Keratinocyte (primary cell): ENCODE data around the gene AFDN. TPM values are rescaled to one million over a fixed set of nuclear protein-coding genes. Genes with fewer than 3 reads are reported as not detected.

ENCODE experiments used
- DNase-seq: peaks from one replicate; pipeline ENCODE4 v3.0.0-alpha.2; 2011; ENCODE audit warnings: low read depth, missing footprints, low spot score
- FAIRE-seq: peaks from 2 replicates; lab custom pipeline; 2011; peaks lifted over from hg19 to GRCh38; lab: Jason Lieb, UNC
- H2AFZ ChIP-seq: 2 replicates; pipeline ENCODE4 v1.6.0; 2012; ENCODE audit warnings: low read length, control low read depth, inconsistent platforms; ENCODE audit not compliant: control insufficient read depth
- H3K27ac ChIP-seq: 2 replicates; pipeline ENCODE4 v1.5.1; 2011; ENCODE audit warnings: low read length; ENCODE audit not compliant: control insufficient read depth, insufficient read depth
- H3K27me3 ChIP-seq: 3 replicates; pipeline ENCODE4 v1.6.0; 2011; ENCODE audit warnings: low read length; ENCODE audit not compliant: control insufficient read depth, insufficient read depth; ENCODE audit errors: extremely low read depth
- H3K36me3 ChIP-seq, 2 experiments: 2 replicates in 1 of 2; 3 replicates in 1 of 2; pipeline ENCODE4 v1.5.1; 2011; ENCODE audit warnings: low read length in 2 of 2, mild to moderate bottlenecking in 1 of 2; ENCODE audit not compliant: control insufficient read depth in 2 of 2, insufficient read depth in 2 of 2; ENCODE audit errors: extremely low read depth in 1 of 2
- H3K4me1 ChIP-seq: 3 replicates; pipeline ENCODE4 v1.5.1; 2011; ENCODE audit warnings: low read length; ENCODE audit not compliant: control insufficient read depth, insufficient read depth; ENCODE audit errors: extremely low read depth
- H3K4me2 ChIP-seq: 3 replicates; pipeline ENCODE4 v1.6.0; 2011; ENCODE audit warnings: low read depth, low read length; ENCODE audit not compliant: control insufficient read depth, insufficient read depth; ENCODE audit errors: extremely low read depth
- H3K4me3 ChIP-seq, 3 experiments: fragments of 200-600 bp in 1 of 3; sonication (generic) in 1 of 3; 2 replicates in 2 of 3; 3 replicates in 1 of 3; pipeline ENCODE4 v1.5.1; 2011 to 2016; ENCODE audit warnings: low read length in 3 of 3, mild to moderate bottlenecking in 3 of 3, control low read depth in 2 of 3, inconsistent platforms in 1 of 3, low read depth in 1 of 3, mixed read lengths in 1 of 3, mixed run types in 1 of 3, moderate library complexity in 1 of 3; ENCODE audit not compliant: control insufficient read depth in 2 of 3, insufficient read depth in 2 of 3; ENCODE audit errors: extremely low read depth in 1 of 3
- H3K79me2 ChIP-seq: 2 replicates; pipeline ENCODE4 v1.6.0; 2012; ENCODE audit warnings: low read length; ENCODE audit not compliant: control insufficient read depth, insufficient read depth
- H3K9ac ChIP-seq: 3 replicates; pipeline ENCODE4 v1.6.0; 2011; ENCODE audit warnings: low read length; ENCODE audit not compliant: control insufficient read depth, insufficient read depth; ENCODE audit errors: extremely low read depth
- H3K9me1 ChIP-seq: 3 replicates; pipeline ENCODE4 v1.6.0; 2011; ENCODE audit warnings: low read length; ENCODE audit not compliant: control insufficient read depth, insufficient read depth; ENCODE audit errors: extremely low read depth
- H3K9me3 ChIP-seq: 2 replicates; pipeline ENCODE4 v1.5.1; 2012; ENCODE audit warnings: low read depth, low read length; ENCODE audit not compliant: control insufficient read depth
- H4K20me1 ChIP-seq: 3 replicates; pipeline ENCODE4 v1.6.0; 2011; ENCODE audit warnings: low read length; ENCODE audit not compliant: control insufficient read depth, insufficient read depth; ENCODE audit errors: extremely low read depth
- EZH2 ChIP-seq: IDR thresholded peaks from one replicate; pipeline ENCODE4 v1.6.1; 2012; ENCODE audit warnings: inconsistent platforms, mild to moderate bottlenecking, low read length, moderate library complexity
- dilution Hi-C: fragments of 300-500 bp; cut with MboI; formaldehyde crosslinking; loops from one replicate; pipeline ENCODE4 v1.7.0; 2020; ENCODE audit warnings: low sequenced_read_pairs; ENCODE audit not compliant: extremely low pct_ligation_motif_present
- polyA plus RNA-seq, 5 experiments: library from polyadenylated mRNA; depleted of rRNA in 3 of 5; stranded (reverse) in 3 of 5; stranded (forward) in 1 of 5; unstranded in 1 of 5; fragments of >200 nt; gene quantifications; 1 replicate in 1 of 5; 2 replicates in 3 of 5; 3 replicates in 1 of 5; pipeline versions ENCODE4 v1.2.1 to v1.2.3, GENCODE V29; 2011 to 2012; ENCODE audit warnings: missing spikeins in 2 of 5, low read depth in 1 of 5, low replicate concordance in 1 of 5
- TF ChIP-seq, protein P1 (sequence below), 3 experiments: IDR thresholded peaks in 1 of 3; conservative IDR thresholded peaks in 1 of 3; optimal IDR thresholded peaks in 1 of 3; 2 replicates in 2 of 3; 3 replicates in 1 of 3; pipeline versions ENCODE3 to v1.5.1; 2011; ENCODE audit warnings: low read length in 3 of 3, mild to moderate bottlenecking in 3 of 3, moderate library complexity in 2 of 3, control low read depth in 1 of 3, inconsistent platforms in 1 of 3; ENCODE audit not compliant: insufficient read depth in 2 of 3; ENCODE audit errors: extremely low read depth in 1 of 3

The AFDN gene
- polyA plus RNA-seq, 1 donor (not counting 4 experiments of a cell fraction or from before 2014, with no cell fraction given): 46.5 TPM

DNA sequence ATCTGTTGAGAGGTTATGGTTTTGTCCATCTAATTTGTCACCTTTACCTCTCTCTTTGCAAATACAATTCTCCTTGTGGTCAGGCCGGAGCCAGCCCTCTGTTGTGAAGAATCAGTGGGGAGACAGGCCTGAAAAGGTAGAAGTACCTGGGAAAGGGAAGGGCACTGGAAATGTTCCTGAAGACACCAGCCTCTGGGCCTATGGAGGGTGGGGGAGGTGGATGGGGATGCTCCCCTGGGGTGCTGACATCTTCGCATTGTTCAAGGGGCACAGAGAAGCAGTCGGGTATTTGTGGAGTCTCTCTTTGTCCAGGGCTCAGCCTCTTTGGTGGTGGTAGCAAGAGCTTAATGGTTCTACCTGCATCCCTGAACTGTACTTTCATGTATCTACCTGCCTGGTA lies 24.4 kb upstream of the AFDN start:
- H3K9me1 ChIP-seq: no peaks in the 10 kb centered on the region
- H3K4me1 ChIP-seq: no peaks in the 10 kb centered on the region
- FAIRE-seq: no peak
- peaks cover 18% of the 10 kb centered on the region for H3K27me3 ChIP-seq
- no peak overlapping the region for H3K27ac ChIP-seq
- no peaks in the 10 kb centered on the region for H3K9me3 ChIP-seq
- no peaks in the 10 kb centered on the region for H3K36me3 ChIP-seq
- no peak overlapping the region for H2AFZ ChIP-seq
- H3K4me2 ChIP-seq: no peak overlapping the region
- H3K9ac ChIP-seq: no peak overlapping the region
- H4K20me1 ChIP-seq: no peaks in the 10 kb centered on the region
- no peak for DNase-seq
- H3K79me2 ChIP-seq: no peaks in the 10 kb centered on the region
- TF ChIP-seq, protein P1, sequence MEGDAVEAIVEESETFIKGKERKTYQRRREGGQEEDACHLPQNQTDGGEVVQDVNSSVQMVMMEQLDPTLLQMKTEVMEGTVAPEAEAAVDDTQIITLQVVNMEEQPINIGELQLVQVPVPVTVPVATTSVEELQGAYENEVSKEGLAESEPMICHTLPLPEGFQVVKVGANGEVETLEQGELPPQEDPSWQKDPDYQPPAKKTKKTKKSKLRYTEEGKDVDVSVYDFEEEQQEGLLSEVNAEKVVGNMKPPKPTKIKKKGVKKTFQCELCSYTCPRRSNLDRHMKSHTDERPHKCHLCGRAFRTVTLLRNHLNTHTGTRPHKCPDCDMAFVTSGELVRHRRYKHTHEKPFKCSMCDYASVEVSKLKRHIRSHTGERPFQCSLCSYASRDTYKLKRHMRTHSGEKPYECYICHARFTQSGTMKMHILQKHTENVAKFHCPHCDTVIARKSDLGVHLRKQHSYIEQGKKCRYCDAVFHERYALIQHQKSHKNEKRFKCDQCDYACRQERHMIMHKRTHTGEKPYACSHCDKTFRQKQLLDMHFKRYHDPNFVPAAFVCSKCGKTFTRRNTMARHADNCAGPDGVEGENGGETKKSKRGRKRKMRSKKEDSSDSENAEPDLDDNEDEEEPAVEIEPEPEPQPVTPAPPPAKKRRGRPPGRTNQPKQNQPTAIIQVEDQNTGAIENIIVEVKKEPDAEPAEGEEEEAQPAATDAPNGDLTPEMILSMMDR (optimal IDR thresholded peaks at IDR 0.05 in 1 of 3, IDR thresholded peaks at IDR 0.05 in 1 of 3, conservative IDR thresholded peaks at IDR 0.05 in 1 of 3; ENCODE audit: extremely low read depth in 1 of 3, insufficient read depth in 2 of 3, low read length in 3 of 3): no peak
- TF ChIP-seq EZH2: no peak
- H3K4me3 ChIP-seq: no peak overlapping the region
- dilution Hi-C loops: no loop called here

GRCh38 chr6:167803816-167804215 lies 22.9 kb upstream of the AFDN start:
- TF ChIP-seq, protein P1 (optimal IDR thresholded peaks at IDR 0.05 in 1 of 3, IDR thresholded peaks at IDR 0.05 in 1 of 3, conservative IDR thresholded peaks at IDR 0.05 in 1 of 3; ENCODE audit: extremely low read depth in 1 of 3, insufficient read depth in 2 of 3, low read length in 3 of 3): no peak
- TF ChIP-seq EZH2: no peak
- no peak for FAIRE-seq
- dilution Hi-C loops: no loop called here

More at GRCh38 chr6:167803816-167804215, 22.9 kb upstream of the AFDN start:
- H3K27me3 ChIP-seq: peaks cover 14% of the 10 kb centered on the region
- no peak overlapping the region for H3K27ac ChIP-seq
- H3K4me1 ChIP-seq: no peaks in the 10 kb centered on the region
- no peaks in the 10 kb centered on the region for H3K9me1 ChIP-seq
- H3K9me3 ChIP-seq: no peaks in the 10 kb centered on the region
- H3K79me2 ChIP-seq: no peaks in the 10 kb centered on the region
- no peak overlapping the region for H3K9ac ChIP-seq
- no peak overlapping the region for H2AFZ ChIP-seq
- no peak overlapping the region for H3K4me2 ChIP-seq
- H3K36me3 ChIP-seq: no peaks in the 10 kb centered on the region
- DNase-seq: no peak
- H4K20me1 ChIP-seq: no peaks in the 10 kb centered on the region
- no peak overlapping the region for H3K4me3 ChIP-seq
